Upper lobe of right lung (tissue), 1 donor: Measurements from ENCODE around the gene MAP2K5. TPM values are rescaled to one million over a fixed set of nuclear protein-coding genes. Genes with fewer than 3 reads are reported as not detected.

Experiments
- ATAC-seq: fragments of 200-7000 bp; cut with Tn5 transposase; one replicate; pipeline ENCODE4 v1.9.1; 2020; ENCODE audit warnings: mild to moderate bottlenecking, moderate library complexity
- DNase-seq: peaks from one replicate; pipeline ENCODE4 v3.0.0-alpha.2; 2020
- H3K27ac ChIP-seq: fragments of 200-600 bp; one replicate; pipeline ENCODE4 v1.8.0; 2022
- H3K27me3 ChIP-seq: fragments of 200-600 bp; one replicate; pipeline ENCODE4 v1.8.0; 2022; ENCODE audit warnings: mild to moderate bottlenecking
- H3K36me3 ChIP-seq: fragments of 200-600 bp; one replicate; pipeline ENCODE4 v1.8.0; 2022
- H3K4me1 ChIP-seq: fragments of 200-600 bp; one replicate; pipeline ENCODE4 v1.8.0; 2022
- H3K4me3 ChIP-seq: fragments of 200-600 bp; one replicate; pipeline ENCODE4 v1.8.0; 2022; ENCODE audit warnings: mild to moderate bottlenecking
- H3K9me3 ChIP-seq: fragments of 200-600 bp; one replicate; pipeline ENCODE4 v1.8.0; 2022
- CTCF ChIP-seq: fragments of 200-600 bp; IDR thresholded peaks from one replicate; pipeline ENCODE4 v1.8.0; 2022; ENCODE audit warnings: antibody characterized with exemption
- intact Hi-C: fragments of 100-400 bp; cut with DNase I; formaldehyde crosslinking; loops from one replicate; pipeline ENCODE4 v1.11.0; 2022
- total RNA-seq: library from RNA; stranded (reverse); fragmentation: NEBNext Ultra II Directional; extraction: Animal tissue kit (Norgen Biotek cat#: 25700); gene quantifications from one replicate; pipeline ENCODE4 v1.2.1, GENCODE V29; 2021
- donor health status: DM: no; HTN: yes; CAD: no; lungs with severe emphysema.

Gene MAP2K5
- total RNA-seq, 1 donor from 2014 or later = 18.3 TPM

GRCh38 chr15:67700023-67700422 lies 157.5 kb downstream of the MAP2K5 start:
- no peak overlapping the region for H3K4me3 ChIP-seq
- intact Hi-C loops = no loop called here
- peaks cover 6% of the 10 kb centered on the region for H3K36me3 ChIP-seq
- DNase-seq = no peak
- H3K9me3 ChIP-seq = no peaks in the 10 kb centered on the region
- no peak overlapping the region for H3K27ac ChIP-seq
- ATAC-seq = no peak
- no peaks in the 10 kb centered on the region for H3K27me3 ChIP-seq
- H3K4me1 ChIP-seq = no peaks in the 10 kb centered on the region
- no peak for TF ChIP-seq CTCF

- Histone ChIP-seq H3K9me3 (no peaks in the 10 kb centered on the region), H3K4me3 (no peak overlapping the region), H3K27ac (no peak overlapping the region), H3K4me1 (no peaks in the 10 kb centered on the region), H3K36me3 (peaks cover 11% of the 10 kb centered on the region), H3K27me3 (no peaks in the 10 kb centered on the region)
- intact Hi-C loops = no loop called here
- no peak for TF ChIP-seq CTCF
- ATAC-seq = no peak
- no peak for DNase-seq
Measured at GRCh38 chr15:67701669-67702068, 159.2 kb downstream of the MAP2K5 start.

- ATAC-seq (no peak), DNase-seq (no peak)
- H3K27ac ChIP-seq = no peak overlapping the region
- peaks cover 11% of the 10 kb centered on the region for H3K36me3 ChIP-seq
- no peaks in the 10 kb centered on the region for H3K27me3 ChIP-seq
- no peak overlapping the region for H3K4me3 ChIP-seq
- no peaks in the 10 kb centered on the region for H3K4me1 ChIP-seq
- intact Hi-C loops = no loop called here
- no peak for TF ChIP-seq CTCF
- no peaks in the 10 kb centered on the region for H3K9me3 ChIP-seq
Measured at GRCh38 chr15:67707520-67708283, 165.2 kb downstream of the MAP2K5 start.

- Histone ChIP-seq H3K27ac (no peak overlapping the region), H3K27me3 (no peaks in the 10 kb centered on the region), H3K36me3 (peaks cover 11% of the 10 kb centered on the region), H3K9me3 (no peaks in the 10 kb centered on the region), H3K4me1 (no peaks in the 10 kb centered on the region), H3K4me3 (no peak overlapping the region)
- no peak for TF ChIP-seq CTCF
- ATAC-seq = no peak
- intact Hi-C loops = no loop called here
- DNase-seq = no peak
Measured at GRCh38 chr15:67708500-67708899, 166.0 kb downstream of the MAP2K5 start.

GRCh38 chr15:67715170-67715569 lies 172.7 kb downstream of the MAP2K5 start:
- intact Hi-C loops = no loop called here
- no peak for TF ChIP-seq CTCF
- H3K36me3 ChIP-seq = no peaks in the 10 kb centered on the region
- no peak overlapping the region for H3K4me3 ChIP-seq
- ATAC-seq (no peak), DNase-seq (no peak)
- H3K9me3 ChIP-seq = no peaks in the 10 kb centered on the region
- H3K27me3 ChIP-seq = no peaks in the 10 kb centered on the region
- H3K27ac ChIP-seq = no peak overlapping the region
- H3K4me1 ChIP-seq = no peaks in the 10 kb centered on the region

- H3K9me3 ChIP-seq = no peaks in the 10 kb centered on the region
- DNase-seq = no peak
- intact Hi-C loops = no loop called here
- no peak for ATAC-seq
- H3K27ac ChIP-seq = no peak overlapping the region
- TF ChIP-seq CTCF = no peak
- no peaks in the 10 kb centered on the region for H3K4me1 ChIP-seq
- H3K27me3 ChIP-seq = no peaks in the 10 kb centered on the region
- H3K36me3 ChIP-seq = no peaks in the 10 kb centered on the region
- no peak overlapping the region for H3K4me3 ChIP-seq
Measured at GRCh38 chr15:67716171-67716570, 173.7 kb downstream of the MAP2K5 start.
